GM12891 (cell line): Measurements from ENCODE around the gene BACH2.

Experiments
- DNase-seq: peaks from one replicate; pipeline ENCODE4 v3.0.0; 2011; ENCODE audit warnings: low spot score; ENCODE audit not compliant: insufficient read length
- FAIRE-seq: peaks from 2 replicates; lab custom pipeline; 2011; peaks lifted over from hg19 to GRCh38; lab: Jason Lieb, UNC
- PAX5 ChIP-seq: IDR thresholded peaks from 2 replicates; pipeline ENCODE4 v1.6.1; 2011; ENCODE audit warnings: low read length, moderate library complexity, mild to moderate bottlenecking; ENCODE audit not compliant: insufficient read depth, severe bottlenecking
- POLR2A ChIP-seq: IDR thresholded peaks from 2 replicates; pipeline ENCODE4 v1.6.1; 2011; ENCODE audit warnings: low read depth, low read length, control low read depth
- POLR2AphosphoS5 ChIP-seq: IDR thresholded peaks from 2 replicates; pipeline ENCODE4 v1.6.1; 2011; ENCODE audit warnings: low read depth, low read length, control low read depth
- POU2F2 ChIP-seq: IDR thresholded peaks from 2 replicates; pipeline ENCODE4 v1.6.1; 2011; ENCODE audit warnings: low read depth, mild to moderate bottlenecking, control low read depth, low read length, moderate library complexity
- SPI1 ChIP-seq: IDR thresholded peaks from 2 replicates; pipeline ENCODE4 v1.6.1; 2011; ENCODE audit warnings: low read depth, low read length, control low read depth
- TAF1 ChIP-seq: IDR thresholded peaks from 2 replicates; pipeline ENCODE4 v1.6.1; 2011; ENCODE audit warnings: low read depth, low read length, control low read depth

The BACH2 gene

DNA sequence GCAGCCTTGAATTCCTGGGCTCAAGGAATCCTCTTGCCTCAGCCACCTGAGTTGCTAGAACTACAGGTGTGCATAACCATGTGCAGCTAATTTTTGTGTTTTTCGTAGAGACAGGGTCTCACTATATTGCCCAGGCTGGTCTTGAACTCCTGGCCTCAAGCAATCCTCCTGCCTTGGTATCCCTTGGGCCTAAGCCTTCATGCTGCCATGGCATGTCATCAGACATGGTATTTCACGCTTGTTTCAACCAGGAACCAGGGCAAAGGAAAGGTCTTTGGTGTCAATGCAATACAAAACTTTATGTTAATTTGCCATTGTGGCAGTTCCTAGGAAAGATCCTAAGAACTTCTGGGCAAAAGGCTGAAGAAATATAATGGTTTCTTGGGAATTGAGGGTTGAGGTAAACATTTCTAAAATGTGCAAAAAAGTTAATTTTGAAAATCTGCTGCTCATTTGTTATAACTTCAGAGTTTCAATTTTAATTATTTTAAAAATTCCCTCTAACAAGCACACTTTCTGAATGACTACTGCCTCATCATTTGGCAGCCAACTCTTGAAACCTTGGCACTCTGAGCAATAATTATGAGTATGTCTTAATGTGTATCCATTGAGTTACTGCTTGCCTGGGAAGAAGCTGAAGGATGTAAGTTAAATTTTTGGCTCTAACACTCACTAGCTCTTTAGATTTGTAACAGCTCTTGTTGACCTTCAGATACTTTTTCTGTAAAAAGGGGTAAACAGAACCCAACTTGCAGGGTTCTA, 248.3 kb downstream of the BACH2 start:
- DNase-seq (no peak), FAIRE-seq (no peak)
- TF ChIP-seq TAF1 (no peak), POU2F2 (no peak), POLR2A (no peak), PAX5 (no peak), POLR2AphosphoS5 (no peak), SPI1 (no peak)

DNA sequence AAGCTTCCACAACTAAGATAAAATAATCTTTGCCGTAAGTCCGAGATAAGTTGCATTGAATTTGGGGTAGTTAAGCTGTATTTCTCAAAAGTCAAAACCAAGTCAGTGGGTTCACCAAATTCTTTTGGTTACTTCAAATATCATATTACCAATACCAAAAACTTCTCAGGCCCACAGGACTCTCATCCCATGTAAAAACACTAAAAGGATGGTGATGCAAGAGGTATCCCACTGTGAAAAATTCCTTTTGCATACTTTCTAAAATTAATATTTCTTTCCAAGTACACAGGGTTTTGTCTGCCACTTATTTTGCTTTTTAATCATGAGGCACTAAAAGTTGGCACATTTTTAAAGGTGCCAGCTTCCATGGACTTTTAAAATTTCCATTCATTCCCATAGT, 251.1 kb downstream of the BACH2 start:
- FAIRE-seq = no peak

DNA sequence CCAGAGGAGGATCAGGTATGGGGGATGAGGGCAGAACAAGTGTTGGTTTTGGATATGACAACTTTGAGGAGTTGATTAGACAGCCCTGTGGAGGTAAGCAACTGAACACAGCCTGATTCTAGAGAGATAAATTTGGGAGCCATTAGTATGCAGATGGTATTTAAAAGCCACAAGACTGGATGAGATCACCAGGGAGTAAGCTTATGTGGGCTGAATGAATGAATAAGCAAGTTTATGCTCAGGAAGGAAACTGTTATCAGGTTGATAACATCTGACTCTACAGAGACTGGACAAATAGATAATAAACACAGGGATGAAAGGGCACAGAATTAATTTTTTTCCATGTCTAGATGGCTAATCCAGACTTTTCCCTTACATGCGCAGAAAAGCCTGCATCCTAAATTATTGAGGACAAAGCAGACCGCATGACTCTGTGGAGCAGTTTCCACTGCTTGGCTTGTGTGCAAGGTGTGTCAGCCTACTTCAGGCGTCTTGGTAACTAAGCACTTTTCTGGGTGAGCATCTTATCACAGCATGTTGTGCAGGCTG, 251.7 kb downstream of the BACH2 start:
- no peak for TF ChIP-seq SPI1
- FAIRE-seq = no peak
- DNase-seq = no peak

More for the DNA sequence above, 251.1 kb downstream of the BACH2 start:
- no peak for DNase-seq
- TF ChIP-seq SPI1 = no peak
- TF ChIP-seq POLR2AphosphoS5 = no peak
- no peak for TF ChIP-seq PAX5
- TF ChIP-seq TAF1 = no peak
- TF ChIP-seq POU2F2 = no peak
- TF ChIP-seq POLR2A = no peak

DNA sequence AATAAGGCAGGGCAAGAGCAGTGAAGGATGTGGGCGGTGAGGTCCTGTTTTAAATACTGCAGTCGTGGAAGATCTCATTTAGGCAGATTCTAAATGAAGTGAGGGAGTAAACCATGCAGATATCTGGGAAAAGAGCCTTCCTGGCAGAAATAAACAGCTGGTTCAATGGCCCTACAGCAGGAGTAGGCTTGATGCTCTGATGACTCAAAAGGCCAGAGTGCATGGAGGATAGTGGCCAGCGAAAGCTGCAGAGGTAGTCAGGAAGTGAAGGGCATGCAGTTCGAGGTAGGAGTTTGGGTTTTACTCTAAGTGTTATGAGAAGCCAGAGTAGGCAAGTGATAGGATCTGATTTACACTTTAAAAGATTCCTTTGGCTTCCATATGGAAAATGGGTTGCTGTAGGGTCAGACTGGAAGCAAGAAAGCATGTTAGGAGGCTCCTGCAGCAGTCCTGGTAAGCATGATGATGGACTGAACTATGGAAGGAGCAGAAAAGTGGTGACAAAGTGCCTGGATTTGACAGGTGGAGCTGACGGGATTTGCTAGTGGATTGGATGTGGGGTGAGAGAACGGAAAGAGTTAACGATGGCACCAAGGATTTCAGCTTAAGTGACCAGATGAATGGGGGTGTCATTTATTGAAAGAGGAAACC, 252.3 kb downstream of the BACH2 start:
- no peak for FAIRE-seq
- DNase-seq = no peak
- TF ChIP-seq POLR2A (no peak), TAF1 (no peak)

DNA sequence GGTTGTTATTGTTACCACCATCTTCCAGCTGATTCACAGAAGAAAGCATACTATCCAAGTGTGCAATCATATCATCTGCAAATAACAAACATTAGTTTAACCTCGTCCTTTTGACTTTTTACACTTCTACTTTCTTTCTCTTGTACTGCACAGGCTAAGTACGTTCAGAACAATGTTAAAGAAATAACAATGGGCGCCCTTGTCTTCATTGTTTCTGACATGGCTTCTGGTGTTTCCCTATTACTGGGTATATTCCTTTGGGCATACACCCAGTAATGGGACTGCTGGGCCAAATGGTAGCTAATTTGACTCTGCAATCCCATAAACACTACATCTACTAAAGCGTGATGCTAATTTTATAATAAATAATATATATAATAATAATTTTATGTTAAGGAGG, 255.7 kb downstream of the BACH2 start:
- FAIRE-seq (no peak), DNase-seq (no peak)
- TF ChIP-seq POLR2A = no peak
- no peak for TF ChIP-seq POU2F2
- TF ChIP-seq TAF1 = no peak
- no peak for TF ChIP-seq POLR2AphosphoS5
- TF ChIP-seq SPI1 = no peak
- no peak for TF ChIP-seq PAX5

DNA sequence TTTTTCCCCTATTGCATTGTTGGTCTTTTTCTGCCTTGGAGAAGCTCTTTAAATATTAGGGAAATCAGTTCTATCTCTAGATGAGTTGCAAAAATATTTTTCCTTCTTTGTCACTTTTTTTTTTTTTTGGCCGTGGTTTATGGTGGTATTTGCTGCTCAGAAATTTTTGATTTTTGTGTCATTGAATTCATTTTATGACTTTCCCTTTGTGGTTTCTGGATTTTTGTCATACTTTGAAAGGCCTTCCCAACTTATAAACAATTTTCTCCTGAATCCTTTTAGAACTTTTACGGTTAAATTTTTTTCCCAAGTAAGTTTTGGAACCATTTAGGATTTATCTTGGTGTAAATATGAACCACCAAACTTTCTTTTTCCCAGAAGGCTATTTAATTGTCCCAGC, 256.7 kb downstream of the BACH2 start:
- DNase-seq (no peak), FAIRE-seq (no peak)
- no peak for TF ChIP-seq PAX5
- TF ChIP-seq SPI1 = no peak
- TF ChIP-seq POU2F2 = no peak
- TF ChIP-seq POLR2A = no peak
- no peak for TF ChIP-seq POLR2AphosphoS5
- TF ChIP-seq TAF1 = no peak

DNA sequence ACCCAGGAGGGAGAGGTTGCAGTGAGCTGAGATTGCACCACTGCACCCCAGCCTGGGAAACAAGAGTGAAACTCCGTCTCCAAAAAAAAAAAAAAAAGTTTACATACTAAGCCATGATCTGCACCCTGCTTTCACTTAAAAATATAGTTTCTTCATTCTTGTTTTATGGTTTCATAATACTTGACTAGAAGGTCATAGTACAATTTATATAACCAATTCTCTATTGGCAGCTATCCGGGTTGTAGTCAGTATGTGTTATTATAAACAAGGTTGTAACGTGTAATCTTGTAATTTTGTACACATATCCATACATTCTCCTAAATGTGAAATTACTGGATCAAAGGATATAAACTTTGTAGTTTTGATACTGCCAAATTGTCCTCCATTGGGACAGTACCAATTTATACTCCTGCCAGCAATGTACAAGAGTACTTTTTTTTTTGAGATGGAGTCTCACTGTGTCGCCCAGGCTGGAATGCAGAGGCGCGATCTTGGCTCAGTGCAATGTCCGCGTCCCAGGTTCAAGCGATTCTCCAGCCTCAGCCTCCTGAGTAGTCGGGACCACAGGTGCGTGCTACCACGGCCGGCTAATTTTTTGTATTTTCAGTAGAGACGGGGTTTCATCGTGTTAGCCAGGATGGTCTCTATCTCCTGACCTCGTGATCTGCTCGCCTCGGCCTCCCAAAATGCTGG, 257.5 kb downstream of the BACH2 start:
- TF ChIP-seq TAF1 (no peak), SPI1 (no peak), POLR2A (no peak), POLR2AphosphoS5 (no peak), PAX5 (no peak)
- FAIRE-seq = no peak

DNA sequence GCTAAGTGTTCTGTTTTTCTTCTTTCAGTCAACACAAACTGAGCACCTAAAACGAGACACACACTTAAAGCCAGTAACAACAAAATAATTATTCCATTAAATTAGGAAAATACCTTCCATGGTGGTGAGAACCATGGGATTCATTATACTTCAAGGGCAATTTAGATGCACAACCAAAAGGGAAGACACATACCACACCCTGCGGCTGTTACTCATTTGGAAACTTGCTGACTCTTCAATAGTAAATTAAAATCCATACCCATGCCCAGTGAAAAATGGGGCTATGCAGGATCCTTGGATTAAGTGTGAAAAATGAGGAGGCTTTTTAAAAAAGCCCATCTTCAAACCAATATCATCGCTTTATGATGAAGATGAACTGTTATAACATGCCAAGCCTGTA, 259.7 kb downstream of the BACH2 start:
- TF ChIP-seq POLR2AphosphoS5 = no peak
- no peak for TF ChIP-seq POLR2A
- no peak for TF ChIP-seq POU2F2
- no peak for TF ChIP-seq TAF1
- TF ChIP-seq PAX5 = no peak
- TF ChIP-seq SPI1 = no peak
- FAIRE-seq (no peak), DNase-seq (no peak)

More for the DNA sequence above, 257.5 kb downstream of the BACH2 start:
- no peak for DNase-seq

DNA sequence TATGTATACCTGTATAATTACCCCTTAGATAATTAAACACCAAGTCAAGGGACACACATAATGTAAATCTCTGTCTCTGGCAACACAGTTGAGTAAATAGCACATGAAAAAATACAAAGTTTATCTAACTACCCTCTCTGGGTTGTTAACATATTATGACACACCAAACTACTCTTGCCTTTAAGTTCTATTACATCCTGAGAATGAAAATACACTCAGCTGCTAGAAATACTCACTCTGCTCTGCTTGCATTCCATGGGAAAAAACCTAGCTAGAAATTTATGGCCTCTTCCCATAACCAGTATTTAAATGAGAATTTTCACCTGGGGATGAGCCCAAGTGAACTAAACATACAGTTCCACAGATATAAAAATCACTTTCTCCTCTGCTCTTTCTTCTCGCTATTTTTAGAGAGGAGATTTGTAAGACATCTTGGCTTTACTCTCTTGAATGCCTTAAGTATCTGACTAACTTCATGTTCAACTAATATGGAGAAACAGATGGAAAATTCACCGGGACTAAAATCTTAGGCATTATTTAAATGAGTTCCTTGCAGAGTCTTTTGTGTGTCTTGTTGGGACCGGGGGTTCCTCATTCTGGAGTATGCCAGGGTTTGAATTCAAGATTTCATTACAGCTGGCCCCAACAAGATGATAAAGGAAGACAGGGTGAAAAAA, 261.5 kb downstream of the BACH2 start:
- DNase-seq (no peak), FAIRE-seq (no peak)
- TF ChIP-seq POU2F2 = no peak
- TF ChIP-seq PAX5 = no peak
- TF ChIP-seq SPI1 = no peak
- no peak for TF ChIP-seq POLR2AphosphoS5
- no peak for TF ChIP-seq TAF1
